Fibroblast of lung (primary cell): ENCODE data around the gene SLCO2B1. TPM values are rescaled to one million over a fixed set of nuclear protein-coding genes. Genes with fewer than 3 reads are reported as not detected.

Experiments used
- DNase-seq, 2 donors: peaks; one replicate each; pipeline versions ENCODE4 v3.0.0 to v3.0.0-alpha.2; 2010; ENCODE audit warnings: low read depth in 2 of 2
- H2AFZ ChIP-seq: 2 replicates; pipeline ENCODE4 v1.5.1; 2012; ENCODE audit warnings: low read length, control low read depth, inconsistent platforms
- H3K27ac ChIP-seq: 2 replicates; pipeline ENCODE4 v1.5.1; 2011; ENCODE audit warnings: low read length, control low read depth; ENCODE audit not compliant: insufficient read depth
- H3K27me3 ChIP-seq: 2 replicates; pipeline ENCODE4 v1.5.1; 2011; ENCODE audit warnings: mild to moderate bottlenecking, low read length; ENCODE audit not compliant: control insufficient read depth, insufficient read depth
- H3K36me3 ChIP-seq: 2 replicates; pipeline ENCODE4 v1.5.1; 2011; ENCODE audit warnings: low read length; ENCODE audit not compliant: control insufficient read depth, insufficient read depth
- H3K4me1 ChIP-seq: 2 replicates; pipeline ENCODE4 v1.5.1; 2011; ENCODE audit warnings: low read length; ENCODE audit not compliant: control insufficient read depth, insufficient read depth; ENCODE audit errors: extremely low read depth
- H3K4me2 ChIP-seq: 2 replicates; pipeline ENCODE4 v1.5.1; 2011; ENCODE audit warnings: low read length, control low read depth; ENCODE audit not compliant: insufficient read depth; ENCODE audit errors: extremely low read depth
- H3K4me3 ChIP-seq, 4 experiments: fragments of 200-600 bp in 1 of 4; sonication (generic) in 1 of 4; replicated peaks in 1 of 4; 2 replicates each; pipeline ENCODE4 v1.5.1; 2011 to 2016; ENCODE audit warnings: low read length in 4 of 4, low read depth in 3 of 4, mild to moderate bottlenecking in 3 of 4, control low read depth in 2 of 4, inconsistent platforms in 1 of 4, mixed read lengths in 1 of 4; ENCODE audit not compliant: insufficient read depth in 1 of 4; ENCODE audit errors: control extremely low read depth in 1 of 4
- H3K79me2 ChIP-seq: 2 replicates; pipeline ENCODE4 v1.5.1; 2012; ENCODE audit warnings: mild to moderate bottlenecking, low read length, inconsistent platforms; ENCODE audit not compliant: control insufficient read depth, insufficient read depth
- H3K9ac ChIP-seq: 2 replicates; pipeline ENCODE4 v1.5.1; 2011; ENCODE audit warnings: mild to moderate bottlenecking, low read length, control low read depth; ENCODE audit not compliant: insufficient read depth
- H3K9me3 ChIP-seq: 2 replicates; pipeline ENCODE4 v1.5.1; 2012; ENCODE audit warnings: low read depth, low read length; ENCODE audit not compliant: control insufficient read depth, insufficient read depth
- H4K20me1 ChIP-seq: 2 replicates; pipeline ENCODE4 v1.5.1; 2011; ENCODE audit warnings: low read length; ENCODE audit not compliant: control insufficient read depth, insufficient read depth; ENCODE audit errors: extremely low read depth
- EZH2 ChIP-seq: IDR thresholded peaks from 2 replicates; pipeline ENCODE4 v1.5.1; 2012; ENCODE audit warnings: low read length, control low read depth, mild to moderate bottlenecking; ENCODE audit errors: missing control alignments
- polyA plus RNA-seq, 2 donors: library from polyadenylated mRNA; depleted of rRNA in 1 of 2; stranded (reverse) in 1 of 2; unstranded in 1 of 2; fragments of >200 nt; gene quantifications; 2 replicates each; pipeline ENCODE4 v1.2.1, GENCODE V29; 2011 to 2012; ENCODE audit warnings: missing spikeins in 1 of 2
- total RNA-seq: library from RNA; depleted of rRNA; stranded (reverse); fragments of >200 nt; gene quantifications from 2 replicates; pipeline ENCODE4 v1.2.1, GENCODE V29; 2014
- TF ChIP-seq, protein P1 (sequence below), 2 donors: IDR thresholded peaks in 1 of 2; conservative IDR thresholded peaks in 1 of 2; 1 replicate in 1 of 2; 2 replicates in 1 of 2; pipeline ENCODE4 v1.5.1; 2011 to 2012; ENCODE audit warnings: low read length in 2 of 2, control low read depth in 1 of 2, inconsistent platforms in 1 of 2, low read depth in 1 of 2, mild to moderate bottlenecking in 1 of 2

SLCO2B1 gene
- total and polyA plus RNA-seq, 2 donors (not counting 1 experiment from before 2014, with no cell fraction given) = not detected

DNA sequence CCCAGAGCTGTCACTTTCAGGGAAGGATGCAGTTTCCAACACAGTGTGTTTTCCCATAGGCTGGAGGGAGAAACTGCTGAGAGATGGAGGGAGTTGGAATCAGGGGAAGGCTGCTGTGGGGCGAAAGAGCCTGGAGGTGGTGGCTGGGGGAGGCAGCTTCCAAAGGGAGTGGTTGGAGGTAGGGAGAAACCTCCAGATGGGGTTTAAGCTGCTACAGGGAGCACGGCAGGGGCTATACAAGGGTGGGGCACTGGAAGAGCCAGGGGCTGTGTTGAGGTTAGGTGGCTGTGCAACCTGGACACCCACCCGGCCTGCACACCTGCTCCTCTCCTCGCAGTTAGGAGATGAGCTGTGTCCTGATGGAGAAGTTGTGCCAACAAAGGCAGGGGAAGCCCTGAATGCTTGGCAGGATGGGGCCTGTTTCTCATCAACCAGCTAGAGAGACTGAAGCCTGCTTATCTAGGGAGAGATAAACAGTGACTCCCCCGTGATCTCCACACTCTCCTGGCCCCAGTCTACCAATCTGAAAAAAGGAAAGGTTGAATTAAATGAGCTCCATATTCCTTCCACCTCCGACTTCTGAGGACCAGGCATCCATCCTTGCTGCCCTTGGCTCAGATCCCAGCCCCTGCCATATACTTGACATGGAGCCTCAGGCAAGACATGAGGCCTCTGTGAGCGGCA, 3.6 kb upstream of the SLCO2B1 start:
- Histone ChIP-seq H3K27ac (no peak overlapping the region), H3K9me3 (no peaks in the 10 kb centered on the region)

DNA sequence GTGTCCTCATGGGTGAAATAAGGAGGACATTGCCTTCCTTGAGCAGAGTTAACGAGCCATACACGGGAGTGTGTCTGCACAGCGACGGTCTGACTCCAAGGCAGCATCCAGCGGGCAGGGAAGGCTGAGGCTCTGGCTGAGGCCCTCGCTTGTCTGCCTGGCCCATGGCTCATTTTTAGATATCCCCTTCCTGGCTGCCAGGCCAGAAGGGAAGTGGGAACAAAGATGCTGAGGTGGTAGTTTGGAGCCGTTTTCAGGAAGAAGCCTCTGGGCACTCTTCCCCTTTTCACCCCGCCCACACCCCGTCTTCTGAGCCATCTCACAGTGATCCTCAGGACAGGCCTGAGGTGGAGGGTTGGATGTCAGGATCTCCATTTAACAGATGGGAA, 3.0 kb upstream of the SLCO2B1 start:
- Histone ChIP-seq H3K27me3 (peaks cover 10% of the 10 kb centered on the region), H3K36me3 (no peaks in the 10 kb centered on the region), H3K9ac (no peak overlapping the region), H3K9me3 (no peaks in the 10 kb centered on the region), H3K27ac (no peak overlapping the region), H3K4me3 (no peak overlapping the region), H4K20me1 (no peaks in the 10 kb centered on the region), H2AFZ (no peak overlapping the region), H3K4me2 (no peak overlapping the region), H3K4me1 (peaks cover 4% of the 10 kb centered on the region), H3K79me2 (no peaks in the 10 kb centered on the region)
- TF ChIP-seq, protein P1, sequence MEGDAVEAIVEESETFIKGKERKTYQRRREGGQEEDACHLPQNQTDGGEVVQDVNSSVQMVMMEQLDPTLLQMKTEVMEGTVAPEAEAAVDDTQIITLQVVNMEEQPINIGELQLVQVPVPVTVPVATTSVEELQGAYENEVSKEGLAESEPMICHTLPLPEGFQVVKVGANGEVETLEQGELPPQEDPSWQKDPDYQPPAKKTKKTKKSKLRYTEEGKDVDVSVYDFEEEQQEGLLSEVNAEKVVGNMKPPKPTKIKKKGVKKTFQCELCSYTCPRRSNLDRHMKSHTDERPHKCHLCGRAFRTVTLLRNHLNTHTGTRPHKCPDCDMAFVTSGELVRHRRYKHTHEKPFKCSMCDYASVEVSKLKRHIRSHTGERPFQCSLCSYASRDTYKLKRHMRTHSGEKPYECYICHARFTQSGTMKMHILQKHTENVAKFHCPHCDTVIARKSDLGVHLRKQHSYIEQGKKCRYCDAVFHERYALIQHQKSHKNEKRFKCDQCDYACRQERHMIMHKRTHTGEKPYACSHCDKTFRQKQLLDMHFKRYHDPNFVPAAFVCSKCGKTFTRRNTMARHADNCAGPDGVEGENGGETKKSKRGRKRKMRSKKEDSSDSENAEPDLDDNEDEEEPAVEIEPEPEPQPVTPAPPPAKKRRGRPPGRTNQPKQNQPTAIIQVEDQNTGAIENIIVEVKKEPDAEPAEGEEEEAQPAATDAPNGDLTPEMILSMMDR (conservative IDR thresholded peaks at IDR 0.05 in 1 of 2, IDR thresholded peaks at IDR 0.05 in 1 of 2; ENCODE audit: low read depth in 1 of 2, low read length in 2 of 2) = no peak
- no peak for TF ChIP-seq EZH2
- no peak for DNase-seq

More for the DNA sequence above, 3.6 kb upstream of the SLCO2B1 start:
- Histone ChIP-seq H4K20me1 (no peaks in the 10 kb centered on the region), H3K79me2 (no peaks in the 10 kb centered on the region), H3K36me3 (no peaks in the 10 kb centered on the region), H3K4me2 (no peak overlapping the region), H3K27me3 (peaks cover 8% of the 10 kb centered on the region), H3K4me1 (peaks cover 6% of the 10 kb centered on the region), H2AFZ (no peak overlapping the region), H3K9ac (no peak overlapping the region), H3K4me3 (no peak overlapping the region)
- DNase-seq = no peak
- TF ChIP-seq, protein P1 (conservative IDR thresholded peaks at IDR 0.05 in 1 of 2, IDR thresholded peaks at IDR 0.05 in 1 of 2; ENCODE audit: low read depth in 1 of 2, low read length in 2 of 2) = no peak
- TF ChIP-seq EZH2 = no peak

DNA sequence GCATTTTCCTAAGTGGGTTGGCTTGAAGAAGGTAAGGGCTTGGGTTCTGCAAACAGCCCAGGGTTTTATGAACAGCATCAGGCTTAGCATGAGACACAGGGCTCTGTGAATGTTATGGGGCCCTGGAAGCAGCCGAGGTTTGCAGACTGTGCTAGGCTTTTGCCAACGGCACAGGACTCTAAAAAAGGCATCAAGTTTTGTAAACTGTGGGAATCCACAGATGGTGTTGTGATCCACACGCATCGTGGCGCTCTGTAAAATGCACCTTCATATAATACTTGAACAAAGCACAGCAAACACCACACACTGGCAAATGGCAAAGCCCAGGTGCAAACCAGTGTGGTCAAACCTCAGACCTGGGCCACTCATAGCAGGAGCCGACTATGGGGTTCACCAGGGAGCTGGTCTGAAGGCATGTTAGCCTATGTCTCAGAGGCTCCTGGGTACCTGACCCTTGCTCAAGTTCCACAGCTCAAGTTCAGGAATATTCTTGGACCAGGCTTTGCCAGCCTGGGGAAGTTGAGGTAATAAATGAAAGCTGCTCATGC, 2.4 kb upstream of the SLCO2B1 start:
- no peaks in the 10 kb centered on the region for H3K9me3 ChIP-seq
- peaks cover under 1% of the 10 kb centered on the region for H3K4me1 ChIP-seq
- peaks cover 14% of the 10 kb centered on the region for H3K27me3 ChIP-seq
- no peak overlapping the region for H3K27ac ChIP-seq
- H3K79me2 ChIP-seq = no peaks in the 10 kb centered on the region
- no peaks in the 10 kb centered on the region for H4K20me1 ChIP-seq
- DNase-seq = no peak
- no peak overlapping the region for H2AFZ ChIP-seq
- H3K4me3 ChIP-seq = no peak overlapping the region
- no peaks in the 10 kb centered on the region for H3K36me3 ChIP-seq
- H3K4me2 ChIP-seq = no peak overlapping the region
- TF ChIP-seq, protein P1 (conservative IDR thresholded peaks at IDR 0.05 in 1 of 2, IDR thresholded peaks at IDR 0.05 in 1 of 2; ENCODE audit: low read depth in 1 of 2, low read length in 2 of 2) = no peak
- TF ChIP-seq EZH2 = no peak
- H3K9ac ChIP-seq = no peak overlapping the region
